Measurements from ENCODE around the gene LDLR.
A peak's percentile ranks its signal among the peaks of the same experiment; 100 is the strongest.
"Not testable (repeated sequence)": the region's sequence is repeated elsewhere in the genome, so short reads cannot be mapped to it uniquely, and the experiment has no call there.

LDLR gene

DNA sequence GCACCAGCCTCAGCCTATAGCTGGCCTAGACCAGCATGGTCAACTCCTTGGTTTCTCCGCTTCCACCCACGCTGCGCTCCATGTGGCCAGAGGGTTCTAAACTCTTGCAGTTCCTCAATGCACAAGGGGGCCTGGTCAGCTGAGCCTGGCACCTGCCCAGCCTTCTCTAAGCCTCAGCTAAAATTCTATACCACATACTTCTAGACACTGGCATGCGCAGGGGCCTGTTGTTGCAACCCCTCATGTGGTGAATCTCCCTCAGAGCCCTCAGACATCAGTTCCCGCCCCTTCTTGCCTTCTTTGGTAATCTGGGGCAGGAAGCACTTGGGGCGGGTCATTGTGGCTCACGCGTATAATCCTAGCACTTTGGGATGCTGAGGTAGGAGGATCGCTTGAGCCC is 19.7 kb upstream of the LDLR start:
- TF ChIP-seq, protein P1, sequence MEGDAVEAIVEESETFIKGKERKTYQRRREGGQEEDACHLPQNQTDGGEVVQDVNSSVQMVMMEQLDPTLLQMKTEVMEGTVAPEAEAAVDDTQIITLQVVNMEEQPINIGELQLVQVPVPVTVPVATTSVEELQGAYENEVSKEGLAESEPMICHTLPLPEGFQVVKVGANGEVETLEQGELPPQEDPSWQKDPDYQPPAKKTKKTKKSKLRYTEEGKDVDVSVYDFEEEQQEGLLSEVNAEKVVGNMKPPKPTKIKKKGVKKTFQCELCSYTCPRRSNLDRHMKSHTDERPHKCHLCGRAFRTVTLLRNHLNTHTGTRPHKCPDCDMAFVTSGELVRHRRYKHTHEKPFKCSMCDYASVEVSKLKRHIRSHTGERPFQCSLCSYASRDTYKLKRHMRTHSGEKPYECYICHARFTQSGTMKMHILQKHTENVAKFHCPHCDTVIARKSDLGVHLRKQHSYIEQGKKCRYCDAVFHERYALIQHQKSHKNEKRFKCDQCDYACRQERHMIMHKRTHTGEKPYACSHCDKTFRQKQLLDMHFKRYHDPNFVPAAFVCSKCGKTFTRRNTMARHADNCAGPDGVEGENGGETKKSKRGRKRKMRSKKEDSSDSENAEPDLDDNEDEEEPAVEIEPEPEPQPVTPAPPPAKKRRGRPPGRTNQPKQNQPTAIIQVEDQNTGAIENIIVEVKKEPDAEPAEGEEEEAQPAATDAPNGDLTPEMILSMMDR (IDR thresholded peaks at IDR 0.05; ENCODE audit: low read depth, low read length), result no peak
- no peak for DNase-seq (ENCODE audit: low read depth in 2 of 2)
- no peak overlapping the region for H3K4me3 ChIP-seq (replicated peaks in 1 of 2; ENCODE audit: low read depth in 2 of 2, low read length in 2 of 2)

DNA sequence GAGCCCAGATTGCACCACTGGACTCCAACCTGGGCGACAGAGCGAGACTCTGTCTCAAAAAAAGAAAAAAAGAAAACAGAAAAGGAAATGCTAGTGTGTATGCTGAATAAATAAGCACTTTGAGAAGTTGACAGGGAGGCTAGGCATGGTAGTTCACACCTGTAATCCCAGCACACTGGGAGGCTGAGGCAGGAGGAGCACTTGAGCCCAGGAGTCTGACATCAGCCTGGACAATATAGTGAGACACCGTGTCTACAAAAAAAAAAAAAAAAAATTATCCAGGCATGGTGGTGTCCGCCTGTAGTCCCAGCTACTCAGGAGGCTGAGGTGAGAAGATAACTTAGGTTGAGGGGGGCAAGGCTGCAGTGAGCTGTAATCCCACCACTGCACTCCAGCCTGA is 19.1 kb upstream of the LDLR start:
- no peak overlapping the region for H3K4me3 ChIP-seq (replicated peaks in 1 of 2; ENCODE audit: low read depth in 2 of 2, low read length in 2 of 2)
- TF ChIP-seq, protein P1 (IDR thresholded peaks at IDR 0.05; ENCODE audit: low read depth, low read length), result no peak
- DNase-seq (ENCODE audit: low read depth in 2 of 2), result no peak

DNA sequence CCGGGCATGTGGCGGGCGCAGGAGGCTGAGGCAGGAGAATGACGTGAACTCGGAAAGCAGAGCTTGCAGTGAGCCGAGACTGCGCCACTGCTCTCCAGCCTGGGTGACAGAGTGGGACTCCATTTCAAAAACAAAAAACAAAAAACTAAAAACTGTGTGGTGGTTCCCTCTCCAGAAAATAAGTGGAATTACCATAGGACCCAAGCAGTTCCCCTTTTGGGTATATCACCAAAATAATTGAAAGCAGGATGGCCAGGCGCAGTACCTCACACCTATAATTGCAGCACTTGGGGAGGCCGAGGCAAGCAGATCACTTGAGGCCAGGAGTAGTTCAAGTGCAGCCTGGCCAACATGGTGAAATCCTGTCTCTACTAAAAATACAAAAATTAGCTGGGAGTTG is 15.7 kb upstream of the LDLR start:
- TF ChIP-seq, protein P1 (IDR thresholded peaks at IDR 0.05; ENCODE audit: low read depth, low read length), result no peak
- no peak for DNase-seq (ENCODE audit: low read depth in 2 of 2)

DNA sequence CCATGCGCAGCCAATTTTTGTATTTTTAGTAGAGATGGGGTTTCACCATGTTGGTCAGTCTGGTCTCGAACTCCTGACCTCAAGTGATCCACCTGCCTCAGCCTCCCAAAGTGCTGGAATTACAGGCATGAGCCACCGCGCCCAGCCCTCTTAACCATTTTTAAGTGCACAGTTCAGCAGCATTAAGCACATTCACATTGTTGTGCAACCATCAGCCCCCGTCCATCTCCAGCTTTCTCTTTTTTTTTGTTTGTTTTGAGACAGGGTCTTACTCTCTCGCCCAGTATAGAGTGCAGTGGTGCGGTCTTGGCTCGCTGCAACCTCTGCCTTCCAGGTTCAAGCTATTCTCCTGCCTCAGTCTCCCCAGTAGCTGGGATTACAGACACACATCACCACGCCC is 12.5 kb upstream of the LDLR start:
- not testable (repeated sequence) for DNase-seq (ENCODE audit: low read depth in 2 of 2); H3K4me3 ChIP-seq (replicated peaks in 1 of 2; ENCODE audit: low read depth in 2 of 2, low read length in 2 of 2)

More for the DNA sequence above, 15.7 kb upstream of the LDLR start:
- no peak overlapping the region for H3K4me3 ChIP-seq (replicated peaks in 1 of 2; ENCODE audit: low read depth in 2 of 2, low read length in 2 of 2)

DNA sequence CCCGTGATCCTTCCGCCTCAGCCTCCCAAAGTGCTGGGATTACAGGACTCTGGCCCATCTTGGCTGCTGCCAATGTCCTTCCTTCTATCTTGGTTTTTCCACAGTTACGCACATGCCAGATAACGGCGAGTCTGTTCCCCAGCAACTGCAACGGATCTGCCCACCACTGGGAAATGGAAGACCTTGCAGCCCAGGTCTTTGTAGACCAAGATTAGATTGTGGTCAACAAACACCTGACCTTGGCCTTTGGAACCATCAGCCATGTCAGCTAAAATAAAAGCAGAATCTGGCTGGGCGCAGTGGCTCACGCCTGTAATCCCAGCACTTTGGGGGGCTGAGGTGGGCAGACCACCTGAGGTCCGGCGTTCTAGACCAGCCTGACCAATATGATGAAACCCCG is 10.4 kb upstream of the LDLR start:
- no peak overlapping the region for H3K4me3 ChIP-seq (replicated peaks in 1 of 2; ENCODE audit: low read depth in 2 of 2, low read length in 2 of 2)
- TF ChIP-seq, protein P1 (IDR thresholded peaks at IDR 0.05; ENCODE audit: low read depth, low read length), result no peak
- no peak for DNase-seq (ENCODE audit: low read depth in 2 of 2)

DNA sequence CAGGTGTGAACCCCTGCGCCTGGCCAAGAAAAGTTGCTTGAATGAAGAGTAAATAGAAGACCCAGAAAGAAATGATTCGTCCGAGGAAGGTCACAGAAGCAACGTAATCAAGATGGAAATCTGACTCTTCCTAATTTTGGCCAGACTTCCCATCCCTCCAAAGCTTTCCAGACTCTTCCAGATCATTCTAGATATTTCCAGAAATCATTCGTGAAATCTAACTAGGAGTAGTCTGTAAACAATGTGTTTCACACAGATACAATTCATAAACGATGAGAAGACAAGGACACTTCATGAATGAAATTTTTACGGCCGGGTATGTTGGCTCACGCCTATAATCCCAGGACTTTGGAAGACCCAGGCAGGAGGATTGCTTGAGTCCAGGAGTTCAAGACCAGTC is 9.3 kb upstream of the LDLR start:
- no peak for DNase-seq (ENCODE audit: low read depth in 2 of 2)
- H3K4me3 ChIP-seq (replicated peaks in 1 of 2; ENCODE audit: low read depth in 2 of 2, low read length in 2 of 2), result no peak overlapping the region
- TF ChIP-seq, protein P1 (IDR thresholded peaks at IDR 0.05; ENCODE audit: low read depth, low read length), result no peak

DNA sequence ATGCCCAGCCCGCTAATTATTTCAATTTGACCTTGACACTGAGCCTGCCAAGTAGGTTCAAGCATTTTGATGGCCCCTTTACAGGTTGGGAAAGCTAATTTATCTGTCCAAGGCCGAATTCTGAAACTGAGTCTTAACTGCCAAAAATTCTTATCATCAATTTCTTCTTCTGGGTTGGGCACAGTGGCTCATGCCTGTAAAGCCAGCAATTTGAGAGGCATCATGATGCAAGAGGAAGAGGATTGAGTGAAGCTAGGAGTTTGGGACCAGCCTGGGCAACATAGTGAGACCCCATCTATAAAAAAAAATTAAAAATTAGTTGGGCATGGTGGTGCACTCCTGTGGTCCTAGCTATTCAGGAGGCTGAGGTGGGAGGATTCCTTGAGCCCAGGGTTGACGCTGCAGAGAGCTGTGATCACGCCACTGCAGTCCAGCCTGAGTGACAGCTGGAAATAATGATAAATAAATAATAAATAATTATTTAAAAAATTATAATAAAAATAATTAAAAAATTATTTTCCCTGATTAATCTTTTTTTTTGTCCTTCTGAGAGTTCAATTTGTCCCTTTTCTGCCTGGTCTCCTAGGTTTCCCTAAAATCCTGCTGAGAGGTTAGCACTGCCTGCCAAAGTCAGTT is 1.3 kb upstream of the LDLR start:
- no peak for DNase-seq (ENCODE audit: low read depth in 2 of 2)
- peak overlapping the region in 1 of 2 donors; percentile 96 for H3K4me3 ChIP-seq (replicated peaks in 1 of 2; ENCODE audit: low read depth in 2 of 2, low read length in 2 of 2)
- TF ChIP-seq, protein P1 (IDR thresholded peaks at IDR 0.05; ENCODE audit: low read depth, low read length), result no peak
